H9 (cell line): ENCODE data around the gene LRG1. TPM values are rescaled to one million over a fixed set of nuclear protein-coding genes. Genes with fewer than 3 reads are reported as not detected.

ENCODE experiments used
- DNase-seq: peaks from one replicate; pipeline ENCODE4 v3.0.0-alpha.2; 2017
- H2AFZ ChIP-seq: one replicate; pipeline ENCODE4 v1.6.1; 2013; ENCODE audit warnings: mild to moderate bottlenecking, low read length, control low read depth, moderate library complexity
- H2AK5ac ChIP-seq: 2 replicates; pipeline ENCODE4 v1.6.1; 2013; ENCODE audit warnings: low read length, control low read depth, mixed read lengths; ENCODE audit not compliant: insufficient read length
- H2BK120ac ChIP-seq: one replicate; pipeline ENCODE4 v1.6.1; 2013; ENCODE audit warnings: low read depth, mild to moderate bottlenecking, low read length, control low read depth, inconsistent platforms; ENCODE audit not compliant: poor library complexity, severe bottlenecking
- H2BK12ac ChIP-seq: 2 replicates; pipeline ENCODE4 v1.6.1; 2013; ENCODE audit warnings: low read length, control low read depth, mixed read lengths, low read depth; ENCODE audit not compliant: insufficient read length
- H2BK15ac ChIP-seq: 2 replicates; pipeline ENCODE4 v1.6.1; 2013; ENCODE audit warnings: low read depth, low read length, control low read depth
- H2BK20ac ChIP-seq: one replicate; pipeline ENCODE4 v1.6.1; 2013; ENCODE audit warnings: low read depth, mild to moderate bottlenecking, low read length, control low read depth, inconsistent platforms; ENCODE audit not compliant: poor library complexity, severe bottlenecking
- H2BK5ac ChIP-seq: 2 replicates; pipeline ENCODE4 v1.6.1; 2013; ENCODE audit warnings: low read length, control low read depth, mixed read lengths; ENCODE audit not compliant: insufficient read length
- H3K14ac ChIP-seq: 2 replicates; pipeline ENCODE4 v1.6.1; 2013; ENCODE audit warnings: low read length, control low read depth; ENCODE audit not compliant: insufficient read depth
- H3K18ac ChIP-seq: 2 replicates; pipeline ENCODE4 v1.6.1; 2013; ENCODE audit warnings: low read depth, mild to moderate bottlenecking, mixed read lengths, low read length, control low read depth; ENCODE audit not compliant: insufficient read length
- H3K23ac ChIP-seq: 2 replicates; pipeline ENCODE4 v1.6.1; 2013; ENCODE audit warnings: low read length, control low read depth, mixed read lengths, low read depth; ENCODE audit not compliant: insufficient read length
- H3K23me2 ChIP-seq: 2 replicates; pipeline ENCODE4 v1.6.1; 2013; ENCODE audit warnings: low read depth, mild to moderate bottlenecking, mixed read lengths, low read length, control low read depth; ENCODE audit not compliant: insufficient read length, poor library complexity, severe bottlenecking
- H3K27ac ChIP-seq: 2 replicates; pipeline ENCODE4 v1.5.1; 2013; ENCODE audit warnings: low read length, control low read depth, mixed read lengths, low read depth; ENCODE audit not compliant: insufficient read length
- H3K27me3 ChIP-seq: 2 replicates; pipeline ENCODE4 v1.6.1; 2013; ENCODE audit warnings: low read length, control low read depth, inconsistent platforms; ENCODE audit not compliant: insufficient read depth
- H3K4ac ChIP-seq: 2 replicates; pipeline ENCODE4 v1.6.1; 2013; ENCODE audit warnings: low read depth, mild to moderate bottlenecking, control low read depth, inconsistent platforms, low read length, moderate library complexity
- H3K4me1 ChIP-seq: 2 replicates; pipeline ENCODE4 v1.6.1; 2013; ENCODE audit warnings: low read length, control low read depth, inconsistent platforms; ENCODE audit not compliant: insufficient read depth
- H3K4me2 ChIP-seq: 2 replicates; pipeline ENCODE4 v1.6.1; 2013; ENCODE audit warnings: low read length, control low read depth, mixed read lengths; ENCODE audit not compliant: insufficient read length, insufficient read depth
- H3K56ac ChIP-seq: 2 replicates; pipeline ENCODE4 v1.6.1; 2013; ENCODE audit warnings: low read depth, mild to moderate bottlenecking, mixed read lengths, low read length, control low read depth; ENCODE audit not compliant: insufficient read length
- H3K79me1 ChIP-seq: 2 replicates; pipeline ENCODE4 v1.6.1; 2013; ENCODE audit warnings: low read depth, mild to moderate bottlenecking, moderate library complexity, low read length, control low read depth, inconsistent platforms; ENCODE audit not compliant: insufficient read depth, poor library complexity, severe bottlenecking
- H3K79me2 ChIP-seq: 2 replicates; pipeline ENCODE4 v1.6.1; 2013; ENCODE audit warnings: low read length, control low read depth, inconsistent platforms; ENCODE audit not compliant: insufficient read depth
- H3K9ac ChIP-seq: 2 replicates; pipeline ENCODE4 v1.6.1; 2013; ENCODE audit warnings: low read length, control low read depth, mixed read lengths; ENCODE audit not compliant: insufficient read length; ENCODE audit errors: extremely low read depth
- H3K9me3 ChIP-seq: one replicate; pipeline ENCODE4 v1.6.1; 2013; ENCODE audit warnings: low read depth, low read length, inconsistent platforms; ENCODE audit not compliant: control insufficient read depth
- H3T11ph ChIP-seq: one replicate; pipeline ENCODE4 v1.6.1; 2013; ENCODE audit warnings: mild to moderate bottlenecking, low read length, control low read depth, inconsistent platforms
- H4K20me1 ChIP-seq: one replicate; pipeline ENCODE4 v1.6.1; 2013; ENCODE audit not compliant: control insufficient read depth, insufficient read length, insufficient read depth
- H4K5ac ChIP-seq: 2 replicates; pipeline ENCODE4 v1.6.1; 2013; ENCODE audit warnings: low read depth, mild to moderate bottlenecking, mixed read lengths, low read length, control low read depth; ENCODE audit not compliant: insufficient read length
- H4K8ac ChIP-seq: replicated peaks from 2 replicates; pipeline ENCODE4 v1.6.1; 2013; ENCODE audit warnings: low read length, control low read depth, mixed read lengths, low read depth; ENCODE audit not compliant: insufficient read length
- H4K91ac ChIP-seq: 2 replicates; pipeline ENCODE4 v1.6.1; 2013; ENCODE audit warnings: low read depth, mild to moderate bottlenecking, moderate library complexity, mixed read lengths, low read length, control low read depth; ENCODE audit not compliant: insufficient read length
- H3K27ac Mint-ChIP-seq, 3 experiments: 2 replicates in 2 of 3; 3 replicates in 1 of 3; pipeline ENCODE4 v1.8.0; 2020 to 2021; ENCODE audit warnings: mixed read lengths in 3 of 3, mild to moderate bottlenecking in 1 of 3, moderate library complexity in 1 of 3
- H3K27me3 Mint-ChIP-seq: 2 replicates; pipeline ENCODE4 v1.8.0; 2021; ENCODE audit warnings: low read depth, mild to moderate bottlenecking, moderate library complexity, mixed read lengths
- H3K36me3 Mint-ChIP-seq, 3 experiments: 2 replicates in 2 of 3; 3 replicates in 1 of 3; pipeline ENCODE4 v1.8.0; 2020 to 2021; ENCODE audit warnings: low read depth in 3 of 3, mixed read lengths in 3 of 3; ENCODE audit not compliant: insufficient read depth in 1 of 3
- H3K4me1 Mint-ChIP-seq, 2 experiments: 2 replicates each; pipeline ENCODE4 v1.8.0; 2020; ENCODE audit warnings: mixed read lengths in 2 of 2
- H3K4me3 Mint-ChIP-seq, 2 experiments: 2 replicates in 1 of 2; 3 replicates in 1 of 2; pipeline ENCODE4 v1.8.0; 2020 to 2021; ENCODE audit warnings: mild to moderate bottlenecking in 2 of 2, mixed read lengths in 2 of 2, moderate library complexity in 1 of 2
- H3K9me3 Mint-ChIP-seq, 2 experiments: 2 replicates in 1 of 2; 3 replicates in 1 of 2; pipeline ENCODE4 v1.8.0; 2020; ENCODE audit warnings: mild to moderate bottlenecking in 2 of 2, mixed read lengths in 2 of 2, moderate library complexity in 1 of 2
- CTCF ChIP-seq: fragments of 200-600 bp; sonication (generic); conservative IDR thresholded peaks from 3 replicates; pipeline ENCODE4 v1.8.0; 2021; ENCODE audit warnings: antibody characterized with exemption, mild to moderate bottlenecking
- WGBS: extraction: QIAGEN DNeasy Blood & Tissue Kit; methylation state at CpG from one replicate; pipeline ENCODE4 v1.1.7; 2013; ENCODE audit warnings: missing lambda C conversion rate, low lambda C conversion rate, mixed read lengths; ENCODE audit not compliant: insufficient read length; ENCODE audit errors: extremely low coverage; 5-methylcytosine and 5-hydroxymethylcytosine counted together
- total RNA-seq: library from RNA; stranded (reverse); gene quantifications from 2 replicates; pipeline ENCODE4 v1.2.1, GENCODE V29; 2021

Gene LRG1
- total RNA-seq, 1 experiment from 2014 or later, result 0.24 TPM

- H3K18ac ChIP-seq, result no peak overlapping the region
- H4K91ac ChIP-seq, result no peak overlapping the region
- no peak overlapping the region for H3K9ac ChIP-seq
- Mint-ChIP-seq H3K4me3 (no peak overlapping the region), H3K27me3 (no peaks in the 10 kb centered on the region), H3K36me3 (peaks cover 18 to 46% (median 41%) of the 10 kb centered on the region in 3 experiments; a peak in 6 of 7 replicates), H3K9me3 (no peaks in the 10 kb centered on the region), H3K27ac (no peak overlapping the region), H3K4me1 (no peaks in the 10 kb centered on the region)
- H3K27ac ChIP-seq, result no peak overlapping the region
- no peak overlapping the region for H3K56ac ChIP-seq
- H3K14ac ChIP-seq, result no peak overlapping the region
- no CpG with 5 or more reads among the region's 12 CpGs for WGBS
- H4K20me1 ChIP-seq, result peaks cover 3% of the 10 kb centered on the region
- H2AFZ ChIP-seq, result no peak overlapping the region
- H2BK12ac ChIP-seq, result no peak overlapping the region
- H3K23ac ChIP-seq, result no peak overlapping the region
- H3K23me2 ChIP-seq, result no peaks in the 10 kb centered on the region
- H2BK120ac ChIP-seq, result no peak overlapping the region
- H4K5ac ChIP-seq, result no peak overlapping the region
- H2BK5ac ChIP-seq, result no peak overlapping the region
- H2BK15ac ChIP-seq, result no peak overlapping the region
- no peak overlapping the region for H4K8ac ChIP-seq
- H3T11ph ChIP-seq, result no peak overlapping the region
- no peaks in the 10 kb centered on the region for H3K79me1 ChIP-seq
- H2BK20ac ChIP-seq, result no peak overlapping the region
- H3K4ac ChIP-seq, result no peak overlapping the region
- no peaks in the 10 kb centered on the region for H3K79me2 ChIP-seq
- DNase-seq, result peak; percentile 65
- H3K4me1 ChIP-seq, result no peaks in the 10 kb centered on the region
- peak; percentile 47 for TF ChIP-seq CTCF
- H3K27me3 ChIP-seq, result no peaks in the 10 kb centered on the region
- no peak overlapping the region for H2AK5ac ChIP-seq
- H3K9me3 ChIP-seq, result no peaks in the 10 kb centered on the region
- H3K4me2 ChIP-seq, result no peak overlapping the region
Measured at GRCh38 chr19:4495471-4495870, 44.4 kb downstream of the LRG1 start.
